Measurements from ENCODE around the gene FOSL2.

The FOSL2 gene

GRCh38 chr2:28380219-28380618, 12.4 kb upstream of the FOSL2 start:
- Histone ChIP-seq H3K4me3 (no peak overlapping the region), H3K36me3 (no peaks in the 10 kb centered on the region), H3K27me3 (no peaks in the 10 kb centered on the region), H4K20me1 (no peaks in the 10 kb centered on the region), H3K4me1 (peaks cover 56% of the 10 kb centered on the region), H3K27ac (no peak overlapping the region), H3K4me2 (peak overlapping the region; percentile 70), H3K9ac (no peak overlapping the region), H3K9me3 (no peaks in the 10 kb centered on the region)
- no peak for TF ChIP-seq Cebpa-rat (IDR thresholded peaks at IDR 0.05)

GRCh38 chr2:28381225-28382180, 11.2 kb upstream of the FOSL2 start:
- H3K4me3 ChIP-seq = no peak overlapping the region
- H3K36me3 ChIP-seq = no peaks in the 10 kb centered on the region
- H3K9ac ChIP-seq = no peak overlapping the region
- H3K4me2 ChIP-seq = peak overlapping the region; percentile 57
- TF ChIP-seq Cebpa-rat (IDR thresholded peaks at IDR 0.05) = no peak
- no peaks in the 10 kb centered on the region for H3K27me3 ChIP-seq
- no peaks in the 10 kb centered on the region for H3K9me3 ChIP-seq
- H4K20me1 ChIP-seq = no peaks in the 10 kb centered on the region
- H3K4me1 ChIP-seq = peaks cover 56% of the 10 kb centered on the region
- 0 out of 2 replicates have a peak overlapping the region, but pooled peaks have one; percentile 66 for H3K27ac ChIP-seq

GRCh38 chr2:28382755-28383154, 9.9 kb upstream of the FOSL2 start:
- H3K4me2 ChIP-seq = peak overlapping the region; percentile 57
- H3K36me3 ChIP-seq = no peaks in the 10 kb centered on the region
- no peaks in the 10 kb centered on the region for H4K20me1 ChIP-seq
- no peaks in the 10 kb centered on the region for H3K9me3 ChIP-seq
- peaks cover 56% of the 10 kb centered on the region for H3K4me1 ChIP-seq
- no peak for TF ChIP-seq Cebpa-rat (IDR thresholded peaks at IDR 0.05)
- H3K27ac ChIP-seq = peak overlapping the region; percentile 66
- no peaks in the 10 kb centered on the region for H3K27me3 ChIP-seq
- no peak overlapping the region for H3K4me3 ChIP-seq
- 0 out of 2 replicates have a peak overlapping the region, but pooled peaks have one; percentile 25 for H3K9ac ChIP-seq

GRCh38 chr2:28387082-28387960, 5.3 kb upstream of the FOSL2 start:
- H3K4me1 ChIP-seq = peaks cover 28% of the 10 kb centered on the region
- H3K4me3 ChIP-seq = no peak overlapping the region
- H3K4me2 ChIP-seq = no peak overlapping the region
- H3K9me3 ChIP-seq = no peaks in the 10 kb centered on the region
- H3K36me3 ChIP-seq = no peaks in the 10 kb centered on the region
- H3K9ac ChIP-seq = no peak overlapping the region
- H4K20me1 ChIP-seq = no peaks in the 10 kb centered on the region
- H3K27me3 ChIP-seq = no peaks in the 10 kb centered on the region
- no peak for TF ChIP-seq Cebpa-rat (IDR thresholded peaks at IDR 0.05)
- no peak overlapping the region for H3K27ac ChIP-seq

GRCh38 chr2:28389399-28390240, 3.0 kb upstream of the FOSL2 start:
- no peaks in the 10 kb centered on the region for H3K9me3 ChIP-seq
- peaks cover 11% of the 10 kb centered on the region; the same call in 1 of the 2 replicates for H3K27me3 ChIP-seq
- peaks cover 22% of the 10 kb centered on the region for H3K4me1 ChIP-seq
- H3K36me3 ChIP-seq = no peaks in the 10 kb centered on the region
- H4K20me1 ChIP-seq = peaks cover 5% of the 10 kb centered on the region; the same call in 1 of the 2 replicates
- no peak for TF ChIP-seq Cebpa-rat (IDR thresholded peaks at IDR 0.05)
- peak overlapping the region; percentile 97 for H3K4me2 ChIP-seq
- H3K27ac ChIP-seq = peak overlapping the region; percentile 91
- H3K9ac ChIP-seq = peak overlapping the region; percentile 80
- H3K4me3 ChIP-seq = peak overlapping the region; percentile 89

GRCh38 chr2:28390241-28390745, 2.4 kb upstream of the FOSL2 start:
- Histone ChIP-seq H3K36me3 (no peaks in the 10 kb centered on the region), H3K27ac (peak overlapping the region; percentile 91), H3K9ac (peak overlapping the region; percentile 80), H4K20me1 (peaks cover 12% of the 10 kb centered on the region), H3K27me3 (peaks cover 18% of the 10 kb centered on the region; the same call in 1 of the 2 replicates), H3K4me2 (peak overlapping the region; percentile 97), H3K9me3 (no peaks in the 10 kb centered on the region), H3K4me1 (peaks cover 29% of the 10 kb centered on the region), H3K4me3 (peak overlapping the region; percentile 89)
- TF ChIP-seq Cebpa-rat (IDR thresholded peaks at IDR 0.05) = no peak

GRCh38 chr2:28390746-28391563, 1.7 kb upstream of the FOSL2 start:
- peaks cover 19% of the 10 kb centered on the region for H4K20me1 ChIP-seq
- H3K4me3 ChIP-seq = peak overlapping the region; percentile 89
- no peak for TF ChIP-seq Cebpa-rat (IDR thresholded peaks at IDR 0.05)
- no peaks in the 10 kb centered on the region for H3K36me3 ChIP-seq
- peak overlapping the region; percentile 80 for H3K9ac ChIP-seq
- peak overlapping the region; percentile 97 for H3K4me2 ChIP-seq
- no peaks in the 10 kb centered on the region for H3K9me3 ChIP-seq
- H3K27me3 ChIP-seq = peaks cover 22% of the 10 kb centered on the region; the same call in 1 of the 2 replicates
- H3K4me1 ChIP-seq = peaks cover 35% of the 10 kb centered on the region
- peak overlapping the region; percentile 91 for H3K27ac ChIP-seq

- TF ChIP-seq Cebpa-rat (IDR thresholded peaks at IDR 0.05) = no peak
- peak overlapping the region; percentile 97 for H3K4me2 ChIP-seq
- H3K27me3 ChIP-seq = peaks cover 22% of the 10 kb centered on the region; the same call in 1 of the 2 replicates
- no peaks in the 10 kb centered on the region for H3K9me3 ChIP-seq
- no peaks in the 10 kb centered on the region for H3K36me3 ChIP-seq
- H3K4me1 ChIP-seq = peaks cover 43% of the 10 kb centered on the region
- H3K27ac ChIP-seq = peak overlapping the region; percentile 91
- H3K4me3 ChIP-seq = peak overlapping the region; percentile 89
- peaks cover 26% of the 10 kb centered on the region for H4K20me1 ChIP-seq
- peak overlapping the region; percentile 80 for H3K9ac ChIP-seq
Observed at GRCh38 chr2:28391564-28392296, 928 bp upstream of the FOSL2 start.
